GM12878 (cell line): Measurements from ENCODE around the gene TSSK2. TPM values are rescaled to one million over a fixed set of nuclear protein-coding genes. Genes with fewer than 3 reads are reported as not detected.

Experiments used
- ATAC-seq: fragments of 200-7000 bp; cut with Tn5 transposase; 3 replicates; pipeline ENCODE4 v1.9.1; 2020; ENCODE audit warnings: mild to moderate bottlenecking, moderate library complexity
- BruUV-seq: library from RNA; stranded (reverse); fragments of 400-500 nt; replicated peaks from 2 replicates; lab custom pipeline; 2021; lab: Mats Ljungman, UMichigan
- CTCF ChIA-PET: fragments of 300-600 bp; sonication (Branson Sonifier 250); formaldehyde crosslinking; extraction: SDS; loops from one replicate; lab custom pipeline; 2021; ENCODE audit warnings: inconsistent platforms; lab: Yijun Ruan, JAX
- POLR2A ChIA-PET: fragments of 350-600 bp; formaldehyde crosslinking; extraction: SDS; loops from one replicate; lab custom pipeline; 2021; ENCODE audit warnings: inconsistent platforms; lab: Charles Lee
- RAD21 ChIA-PET: fragments of 300-600 bp; sonication (Branson Sonifier 250); formaldehyde crosslinking; loops from one replicate; lab custom pipeline; 2023; ENCODE audit warnings: antibody characterized with exemption; ENCODE audit not compliant: unreplicated experiment; lab: Charles Lee
- SMC1A ChIA-PET: fragments of 300-600 bp; sonication (Branson Sonifier 250); formaldehyde crosslinking; loops from one replicate; lab custom pipeline; 2023; ENCODE audit not compliant: unreplicated experiment, uncharacterized antibody; lab: Charles Lee
- DNase-seq: peaks from one replicate; pipeline ENCODE4 v3.0.0-alpha.2; 2011; ENCODE audit warnings: low read depth, low spot score
- FAIRE-seq: peaks from 3 replicates; lab custom pipeline; 2011; peaks lifted over from hg19 to GRCh38; lab: Jason Lieb, UNC
- H2AFZ ChIP-seq: 2 replicates; pipeline ENCODE4 v1.6.0; 2011; ENCODE audit warnings: low read depth, low read length, control low read depth; ENCODE audit not compliant: control insufficient read depth
- H3K27ac ChIP-seq: 2 replicates; pipeline ENCODE4 v1.5.1; 2011; ENCODE audit warnings: control low read depth; ENCODE audit not compliant: control insufficient read depth, insufficient read depth
- H3K27me3 ChIP-seq, 2 experiments: replicated peaks in 1 of 2; 2 replicates each; pipeline versions ENCODE4 v1.6.0 to v1.6.1; 2011; ENCODE audit warnings: low read length in 1 of 2; ENCODE audit not compliant: control insufficient read depth in 2 of 2, insufficient read depth in 2 of 2
- H3K36me3 ChIP-seq, 2 experiments: 2 replicates each; pipeline ENCODE4 v1.5.1; 2011; ENCODE audit warnings: low read length in 1 of 2; ENCODE audit not compliant: control insufficient read depth in 2 of 2, insufficient read depth in 2 of 2
- H3K4me1 ChIP-seq: 2 replicates; pipeline ENCODE4 v1.6.1; 2011; ENCODE audit warnings: mild to moderate bottlenecking, low read length, moderate library complexity, mixed read lengths; ENCODE audit not compliant: control insufficient read depth, insufficient read depth
- H3K4me2 ChIP-seq: 2 replicates; pipeline ENCODE4 v1.6.0; 2011; ENCODE audit warnings: control low read depth; ENCODE audit not compliant: control insufficient read depth, insufficient read depth
- H3K4me3 ChIP-seq: fragments of 200-600 bp; sonication (generic); 2 replicates; pipeline ENCODE4 v1.5.1; 2016
- H3K79me2 ChIP-seq: 2 replicates; pipeline ENCODE4 v1.6.0; 2011; ENCODE audit warnings: low read length; ENCODE audit not compliant: control insufficient read depth, insufficient read depth
- H3K9ac ChIP-seq: 2 replicates; pipeline ENCODE4 v1.8.0; 2011; ENCODE audit warnings: low read length, control low read depth, mixed read lengths; ENCODE audit not compliant: control insufficient read depth, insufficient read depth
- H3K9me3 ChIP-seq: replicated peaks from 3 replicates; pipeline ENCODE4 v1.5.1; 2011; ENCODE audit warnings: mild to moderate bottlenecking, low read length; ENCODE audit not compliant: control insufficient read depth, insufficient read depth
- H4K20me1 ChIP-seq: 2 replicates; pipeline ENCODE4 v1.6.0; 2011; ENCODE audit not compliant: control insufficient read depth, insufficient read depth
- NR2C1 ChIP-seq: fragments of 450-650 bp; IDR thresholded peaks from 2 replicates; pipeline ENCODE4 v1.6.1; 2017; ENCODE audit warnings: antibody characterized with exemption, mild to moderate bottlenecking, moderate library complexity
- SMAD1 ChIP-seq: fragments of 450-650 bp; IDR thresholded peaks from 2 replicates; pipeline ENCODE4 v1.6.1; 2018; ENCODE audit warnings: mild to moderate bottlenecking, low read depth; ENCODE audit not compliant: partially characterized antibody
- ZSCAN29 ChIP-seq: fragments of 450-650 bp; IDR thresholded peaks from 2 replicates; pipeline ENCODE4 v1.6.1; 2017; ENCODE audit warnings: mild to moderate bottlenecking, moderate library complexity
- WGBS: methylation state at CpG from one replicate; pipeline ENCODE4 v1.1.6; 2016; ENCODE audit warnings: low lambda C conversion rate; ENCODE audit not compliant: insufficient replicate concordance, insufficient coverage; ENCODE audit errors: missing lambda C conversion rate; 5-methylcytosine and 5-hydroxymethylcytosine counted together
- in situ Hi-C: fragments of 300-500 bp; cut with MboI; formaldehyde crosslinking; loops from 9 replicates; pipeline ENCODE4 v1.14.3; 2018; ENCODE audit warnings: mixed read lengths
- intact Hi-C: fragments of 100-400 bp; cut with micrococcal nuclease; formaldehyde crosslinking; loops from one replicate; pipeline ENCODE4 v1.14.2; 2022; ENCODE audit not compliant: unreplicated experiment
- polyA plus RNA-seq, 11 experiments: library from polyadenylated mRNA; depleted of rRNA in 4 of 11; unstranded in 6 of 11; stranded (reverse) in 5 of 11; fragments of >200 nt; fragmentation: Nextera tagmentation in 4 of 11; fragmentation: Illumina TruSeq in 1 of 11; extraction: Ambion mirVana in 4 of 11; extraction: Trizol in 1 of 11; gene quantifications; 1 replicate in 1 of 11; 2 replicates in 10 of 11; pipeline versions ENCODE4 v1.2.1 to v1.2.3, GENCODE V29; 2011 to 2016; ENCODE audit warnings: inconsistent platforms in 2 of 11, missing spikeins in 2 of 11, low read depth in 1 of 11
- total RNA-seq, 4 experiments: library from RNA; depleted of rRNA in 3 of 4; stranded (reverse); fragments of >200 nt in 3 of 4; fragmentation: Illumina TruSeq in 1 of 4; extraction: Trizol in 1 of 4; gene quantifications; 2 replicates each; pipeline versions ENCODE4 v1.2.1 to v1.2.3, GENCODE V29; 2013 to 2021

The TSSK2 gene
- total and polyA plus RNA-seq, 10 of the 15 experiments (the other 5 are each of a cell fraction or from before 2014, with no cell fraction given), result 0.03 to 0.17 TPM; not detected in 8

DNA sequence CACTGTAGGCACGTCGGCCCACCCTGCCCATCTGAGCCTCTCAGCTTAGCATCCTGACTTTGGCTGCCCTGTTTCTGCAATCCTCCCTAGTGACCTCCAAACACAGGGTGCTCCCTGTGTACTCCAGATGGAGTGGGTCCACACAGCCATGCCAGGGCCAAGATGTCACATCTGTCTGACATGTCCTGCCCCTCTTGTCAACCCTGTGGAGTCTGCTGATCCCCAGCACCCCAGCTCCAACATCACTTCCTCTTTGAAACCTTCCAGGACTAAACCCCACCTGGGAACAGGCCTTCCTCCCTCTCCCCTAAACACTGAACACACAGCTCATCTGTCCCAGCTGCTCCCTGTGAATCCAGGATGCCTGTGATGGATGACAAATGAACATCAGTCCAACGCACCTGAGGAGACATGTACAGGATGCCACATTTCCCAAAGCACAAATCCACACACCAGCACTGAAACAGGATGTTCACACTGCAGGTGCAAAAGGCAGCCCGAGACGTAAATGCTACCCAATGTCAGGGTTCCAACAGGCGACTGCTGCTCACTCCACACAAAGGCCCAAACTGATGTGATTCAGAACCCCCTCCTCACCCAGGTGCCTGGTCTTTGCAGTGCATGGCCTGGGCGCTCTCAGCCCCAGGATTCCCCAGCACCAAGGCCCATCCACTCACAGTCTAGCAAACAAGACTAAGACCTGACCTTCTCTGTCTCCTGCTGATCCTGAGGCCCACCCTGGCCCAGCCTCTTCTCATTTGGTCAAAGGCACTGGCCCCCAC lies 2.0 kb upstream of the TSSK2 start:
- TF ChIP-seq NR2C1, result no peak
- H2AFZ ChIP-seq, result no peak overlapping the region
- CTCF ChIA-PET, result no interaction called here
- no peaks in the 10 kb centered on the region for H3K9me3 ChIP-seq
- in situ Hi-C loops, result no loop called here
- intact Hi-C loops, result no loop called here
- no peaks in the 10 kb centered on the region for H4K20me1 ChIP-seq
- H3K4me1 ChIP-seq, result no peaks in the 10 kb centered on the region
- BruUV-seq, result no TSS peak
- SMC1A ChIA-PET, result no interaction called here
- DNase-seq (no peak), FAIRE-seq (no peak), ATAC-seq (no peak)
- RAD21 ChIA-PET, result no interaction called here
- H3K27ac ChIP-seq, result no peak overlapping the region
- no peak overlapping the region for H3K9ac ChIP-seq
- peaks cover 0 to 3% of the 10 kb centered on the region in 2 experiments; a peak in 1 of 4 replicates for H3K36me3 ChIP-seq
- H3K27me3 ChIP-seq, result no peaks in the 10 kb centered on the region; a peak in 1 of 4 replicates
- H3K4me2 ChIP-seq, result no peak overlapping the region
- H3K4me3 ChIP-seq, result no peak overlapping the region
- no peaks in the 10 kb centered on the region for H3K79me2 ChIP-seq
- POLR2A ChIA-PET, result no interaction called here
- WGBS, result 49% methylated on average over 7 of the region's 7 CpGs

DNA sequence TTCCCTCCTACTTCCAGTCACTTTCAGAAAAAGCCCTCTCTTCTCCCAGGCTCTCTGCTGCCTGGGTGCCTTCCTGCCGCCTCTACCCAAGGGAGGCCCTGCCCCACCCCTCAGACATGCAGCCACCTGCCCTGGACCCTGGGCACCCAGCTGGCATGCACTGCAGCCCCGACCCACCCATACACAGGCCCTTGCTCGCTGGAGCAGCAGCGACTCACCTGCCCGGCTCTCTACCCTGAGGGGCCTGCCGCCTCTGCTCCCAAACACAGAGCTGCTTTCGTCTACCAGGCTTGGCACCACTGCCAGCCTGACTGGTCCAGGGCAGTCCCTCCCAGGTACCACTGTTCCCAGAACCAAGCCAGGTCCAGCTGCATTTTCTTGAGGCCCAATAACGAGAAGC lies 1.2 kb upstream of the TSSK2 start:
- Histone ChIP-seq H4K20me1 (no peaks in the 10 kb centered on the region), H3K36me3 (peaks cover 0 to 5% of the 10 kb centered on the region in 2 experiments; a peak in 2 of 4 replicates), H3K9ac (no peak overlapping the region), H3K27ac (no peak overlapping the region), H3K4me3 (no peak overlapping the region), H3K9me3 (no peaks in the 10 kb centered on the region), H3K79me2 (no peaks in the 10 kb centered on the region), H3K4me1 (no peaks in the 10 kb centered on the region), H3K27me3 (no peaks in the 10 kb centered on the region), H2AFZ (no peak overlapping the region), H3K4me2 (no peak overlapping the region)
- DNase-seq, result no peak
- FAIRE-seq, result no peak
- WGBS, result 80% methylated on average over 6 of the region's 8 CpGs
- BruUV-seq, result no TSS peak
- in situ Hi-C loops, result no loop called here
- ChIA-PET SMC1A (no interaction called here), POLR2A (no interaction called here), RAD21 (no interaction called here), CTCF (no interaction called here)
- no peak for ATAC-seq
- intact Hi-C loops, result no loop called here
- TF ChIP-seq ZSCAN29 (no peak), SMAD1 (no peak)
